GM19372 (cell line): ENCODE measurements around the gene DLEC1.

Experiments
- ATAC-seq: cut with Tn5 transposase; IDR thresholded peaks from one replicate; pipeline ENCODE4 v1.9.1; 2021; ENCODE audit warnings: mild to moderate bottlenecking, low read depth, moderate library complexity; ENCODE audit not compliant: unreplicated experiment

DLEC1 gene

GRCh38 chr3:38099518-38099917 is 60.5 kb downstream of the DLEC1 start:
- no peak for ATAC-seq

- no peak for ATAC-seq
Measured at GRCh38 chr3:38100498-38100897, 61.5 kb downstream of the DLEC1 start.

- no peak for ATAC-seq
Measured at GRCh38 chr3:38101811-38102443, 62.9 kb downstream of the DLEC1 start.

DNA sequence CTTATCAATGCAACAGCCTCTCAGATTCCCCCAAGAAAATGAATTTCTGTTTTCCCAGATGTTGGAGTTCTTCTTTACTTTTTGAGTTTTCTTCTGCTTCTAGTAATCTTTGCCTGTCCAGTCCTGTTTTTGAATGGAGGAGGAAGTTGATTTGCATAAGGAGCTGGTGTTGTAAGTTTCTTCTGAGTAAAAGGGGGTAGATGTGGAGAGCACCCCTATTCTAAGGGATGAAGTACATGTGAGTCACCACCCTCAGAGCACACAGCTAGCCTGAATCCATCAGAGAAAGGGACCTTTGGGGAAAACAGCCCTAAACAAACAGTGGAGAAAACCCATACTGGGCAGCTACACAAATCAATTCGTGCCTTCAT is 63.4 kb downstream of the DLEC1 start:
- no peak for ATAC-seq

- ATAC-seq: no peak
Measured at GRCh38 chr3:38105525-38105924, 66.5 kb downstream of the DLEC1 start.

DNA sequence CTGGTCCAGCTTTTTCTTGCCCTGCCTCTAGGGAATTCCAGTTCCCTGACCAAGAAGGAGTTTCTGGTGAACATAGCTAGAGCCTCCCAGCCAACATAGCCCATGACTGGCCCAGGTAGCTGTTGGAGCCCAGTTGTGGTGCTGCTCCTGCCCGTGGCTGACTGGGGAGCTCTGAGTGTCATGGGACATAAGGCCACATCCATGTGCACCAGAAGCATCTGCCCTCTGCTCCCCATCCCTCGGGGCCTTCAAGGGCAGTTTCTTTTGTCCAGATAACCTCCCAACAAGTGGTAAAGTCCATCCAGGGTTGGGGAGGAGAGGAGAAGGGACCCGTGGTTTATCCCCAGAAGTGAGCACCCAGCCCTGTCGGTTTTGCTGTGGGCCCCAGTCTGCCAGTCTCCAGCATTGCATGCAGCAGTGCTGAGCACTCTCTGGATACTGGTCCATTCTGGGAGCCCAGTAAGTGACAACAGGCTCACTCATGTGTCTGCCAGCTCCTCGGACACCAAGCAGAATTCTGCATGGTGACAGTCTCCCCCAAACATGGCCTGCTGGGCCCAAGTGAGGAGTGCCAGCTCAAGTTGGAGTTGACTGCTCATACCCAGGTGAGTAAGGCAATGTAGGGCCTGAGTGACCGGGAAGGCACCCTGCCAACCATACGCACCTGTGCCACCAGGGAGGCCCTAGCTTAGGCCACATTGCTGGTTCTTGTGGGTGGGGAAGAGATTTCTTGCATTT is 69.1 kb downstream of the DLEC1 start:
- no peak for ATAC-seq

DNA sequence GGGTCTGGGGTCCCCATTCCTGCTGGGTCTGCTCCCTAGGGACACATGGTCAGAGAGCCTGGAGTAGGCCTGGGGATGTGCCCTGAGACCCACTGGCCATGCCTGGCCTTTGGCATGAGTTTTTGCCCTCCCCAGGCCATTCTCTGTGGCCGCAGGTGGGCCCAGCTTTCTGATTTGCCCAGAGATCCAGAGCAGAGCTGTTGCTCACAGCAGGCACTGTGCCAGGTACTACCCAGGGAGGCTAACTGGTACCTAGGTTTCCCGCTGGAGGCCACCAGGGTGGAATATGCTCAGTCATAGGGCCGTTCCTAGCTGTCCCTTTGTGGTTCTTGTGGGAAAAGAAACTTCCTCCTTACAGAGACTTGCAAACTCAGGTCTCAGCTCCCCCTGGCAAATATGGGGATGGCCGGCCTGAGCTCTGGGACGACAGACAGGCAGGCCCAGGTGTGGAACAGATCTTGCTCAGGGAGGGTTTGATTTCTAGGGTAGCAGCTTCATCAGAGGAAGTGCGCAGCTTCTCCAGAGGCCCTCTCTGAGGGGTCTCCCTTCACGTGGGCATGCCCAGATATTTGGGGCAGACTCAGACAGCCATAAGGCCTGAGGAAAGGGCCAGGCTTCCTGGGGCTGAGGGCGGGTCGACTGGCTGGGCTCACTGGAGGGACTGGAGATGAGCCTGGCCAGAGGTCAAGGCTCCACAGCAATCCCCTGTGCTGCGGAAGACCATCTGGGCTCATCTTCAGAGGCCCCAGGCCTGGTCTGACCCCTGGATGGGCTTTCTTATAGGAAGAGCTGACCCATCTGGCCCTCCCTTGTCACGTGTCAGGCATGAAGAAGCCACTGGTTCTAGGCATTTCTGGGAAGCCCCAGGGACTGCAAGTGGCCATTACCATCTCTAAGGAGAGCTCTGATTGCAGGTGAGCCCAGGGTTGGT is 69.9 kb downstream of the DLEC1 start:
- no peak for ATAC-seq

DNA sequence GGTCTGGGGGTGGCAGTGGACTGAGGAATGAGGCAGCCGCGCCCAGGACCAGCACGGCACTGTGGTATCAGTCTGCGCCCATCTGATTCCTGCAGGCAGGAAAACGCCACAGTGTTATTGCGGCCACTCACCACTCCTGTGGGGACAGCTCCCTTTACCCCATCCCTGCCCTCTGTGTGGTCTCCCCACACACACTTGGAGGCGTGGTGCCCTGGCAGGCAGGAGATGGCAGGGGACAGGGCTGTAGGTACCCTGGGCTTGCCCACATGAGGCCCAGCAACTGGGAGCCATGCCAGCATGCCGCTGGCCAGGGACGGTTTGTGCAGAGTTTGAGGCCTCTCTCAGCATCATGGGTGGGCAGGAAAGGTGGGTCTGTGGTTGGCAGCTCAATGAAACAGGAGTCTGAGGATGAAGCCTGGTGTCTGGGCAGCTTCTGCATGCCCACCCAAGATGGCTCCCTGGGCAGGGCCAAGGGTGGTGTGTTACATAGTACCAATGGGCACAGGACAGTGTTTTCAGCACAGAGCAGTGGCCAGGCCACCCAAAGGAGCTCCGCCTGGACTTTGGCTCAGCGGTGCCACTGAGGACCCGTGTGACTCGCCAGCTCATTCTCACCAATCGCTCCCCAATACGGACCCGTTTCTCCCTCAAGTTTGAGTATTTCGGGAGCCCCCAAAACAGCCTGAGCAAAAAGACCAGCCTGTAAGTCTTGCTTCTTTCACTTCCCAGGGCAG is 70.7 kb downstream of the DLEC1 start:
- ATAC-seq: no peak

DNA sequence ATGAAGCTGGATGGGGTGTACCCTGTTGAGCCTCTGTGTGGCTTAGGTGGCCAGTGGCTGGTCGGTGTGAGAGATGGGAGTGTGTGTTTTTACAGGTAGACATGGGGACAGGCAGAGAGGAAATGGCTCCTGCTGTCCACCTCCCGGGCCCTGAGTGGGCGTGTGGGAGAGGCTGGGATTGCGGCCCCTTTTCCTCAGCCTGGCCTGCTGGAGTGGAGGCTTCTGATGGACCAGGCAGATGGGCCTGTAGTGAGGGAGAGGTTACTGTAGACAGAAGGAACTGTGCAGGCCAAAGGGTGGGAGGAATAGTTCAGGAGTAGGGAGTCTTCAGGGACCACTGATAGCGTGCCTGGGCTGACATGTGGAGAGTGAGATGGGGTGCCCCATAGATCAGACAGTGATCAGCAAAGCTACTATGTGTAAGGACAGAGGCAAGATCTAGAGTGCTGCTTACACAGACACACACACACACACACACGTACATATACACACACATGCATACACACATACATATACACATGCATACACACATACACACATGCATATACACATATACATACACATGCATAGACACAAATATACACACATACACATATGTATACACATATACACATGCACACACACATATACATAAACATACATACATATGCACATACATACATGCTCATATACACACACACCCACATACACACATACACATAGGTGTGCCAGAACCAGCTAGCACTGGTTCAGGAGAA is 71.5 kb downstream of the DLEC1 start:
- ATAC-seq: no peak

DNA sequence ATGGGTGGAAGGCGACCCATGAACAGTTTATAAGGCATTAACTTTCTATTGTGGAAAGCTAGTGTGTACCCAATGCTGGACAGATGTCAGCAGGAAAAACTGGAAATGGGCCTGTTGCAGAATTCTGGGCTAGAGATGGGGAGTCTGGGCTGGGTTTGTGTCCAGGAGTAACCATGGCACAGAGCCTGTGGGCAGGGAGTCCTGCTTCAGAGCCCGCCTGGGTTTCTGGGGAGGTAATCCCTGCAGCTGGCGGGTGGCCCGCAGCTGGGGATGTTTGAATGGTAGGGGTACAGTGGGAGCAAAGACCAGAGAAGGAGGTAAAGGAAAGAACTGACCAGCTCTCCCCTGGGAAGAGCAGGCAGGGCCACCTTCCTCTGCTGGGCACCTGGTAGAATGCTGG is 72.2 kb downstream of the DLEC1 start:
- ATAC-seq: no peak

DNA sequence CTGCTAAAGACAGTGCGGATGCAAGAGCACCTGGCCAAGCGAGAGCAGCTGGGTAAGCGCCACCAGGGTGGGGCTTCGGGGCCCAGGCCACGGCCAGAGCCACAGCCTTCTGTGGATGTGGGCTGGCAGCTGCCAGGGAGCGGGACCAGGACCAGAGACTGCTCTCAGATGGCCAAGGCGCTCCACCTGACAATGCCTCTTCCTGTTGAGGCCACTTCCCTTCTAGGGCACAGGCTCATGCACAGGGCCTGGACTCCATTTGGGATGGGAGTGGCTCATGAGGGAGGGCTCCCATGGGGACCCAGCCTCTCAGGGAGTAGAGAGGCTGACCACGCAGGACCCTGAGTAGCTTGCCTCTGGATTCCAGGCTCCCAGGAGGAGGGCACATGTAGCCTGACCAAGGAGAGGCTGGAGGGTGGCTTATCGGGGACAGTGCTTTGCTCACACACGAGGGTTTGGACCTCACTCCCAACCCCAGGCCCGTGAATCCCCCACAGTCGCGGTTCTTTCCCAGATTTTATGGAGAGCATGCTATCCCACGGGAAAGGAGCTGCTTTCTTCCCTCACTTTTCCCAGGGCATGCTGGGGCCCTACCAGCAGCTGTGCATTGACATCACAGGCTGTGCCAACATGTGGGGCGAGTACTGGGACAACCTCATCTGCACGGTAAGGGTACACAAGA is 72.8 kb downstream of the DLEC1 start:
- ATAC-seq: no peak

- ATAC-seq: no peak
Measured at GRCh38 chr3:38112378-38112761, 73.4 kb downstream of the DLEC1 start.

DNA sequence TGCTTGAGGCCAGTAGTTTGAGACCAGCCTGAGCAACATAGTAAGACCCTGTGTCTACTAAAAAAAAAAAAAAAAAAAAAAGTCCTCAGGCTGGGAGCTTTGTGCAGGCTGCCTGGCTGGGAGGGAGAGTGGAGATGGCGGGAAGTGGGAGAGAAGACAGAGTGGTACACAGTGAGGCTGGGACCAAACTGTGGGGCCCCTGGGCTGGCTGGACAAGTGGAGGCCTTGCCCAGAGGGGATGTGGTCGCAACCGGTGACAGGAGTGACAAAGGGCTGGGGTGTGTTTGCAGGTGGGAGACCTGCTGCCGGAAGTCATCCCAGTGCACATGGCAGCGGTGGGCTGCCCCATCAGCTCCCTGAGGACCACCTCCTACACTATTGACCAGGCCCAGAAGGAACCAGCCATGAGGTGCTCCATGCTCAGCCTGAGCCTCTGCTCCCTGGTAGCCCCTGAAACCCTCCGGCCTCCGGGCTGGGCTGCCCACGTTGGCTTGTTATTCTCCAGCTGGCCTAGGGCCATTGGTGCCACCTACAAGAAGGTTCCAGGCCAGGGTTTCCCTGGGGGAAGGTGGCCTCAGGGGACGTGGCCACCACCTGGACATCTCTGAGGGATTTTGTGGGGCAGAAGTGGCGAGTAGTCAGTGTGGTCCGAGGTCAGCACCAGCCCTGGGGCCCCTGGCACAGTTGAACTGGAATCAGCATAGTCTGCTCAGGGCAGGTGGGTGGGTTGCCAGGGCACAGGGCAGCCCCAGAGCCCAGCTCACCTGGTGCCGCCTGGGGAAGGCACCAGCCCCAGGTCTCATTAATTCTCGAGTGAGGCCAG is 75.3 kb downstream of the DLEC1 start:
- no peak for ATAC-seq

GRCh38 chr3:38114875-38115644 is 76.1 kb downstream of the DLEC1 start:
- ATAC-seq: no peak

- no peak for ATAC-seq
Measured at GRCh38 chr3:38115645-38116427, 76.8 kb downstream of the DLEC1 start.

- no peak for ATAC-seq
Measured at GRCh38 chr3:38116471-38117162, 77.6 kb downstream of the DLEC1 start.
